Gastroesophageal sphincter (tissue), 4 donors: Measurements from ENCODE around the gene PALD1. TPM values are rescaled to one million over a fixed set of nuclear protein-coding genes. Genes with fewer than 3 reads are reported as not detected.

ENCODE experiments used
- ATAC-seq: fragments of 150-250 bp; one replicate; pipeline ENCODE4 v1.9.1; 2016; ENCODE audit warnings: mild to moderate bottlenecking, moderate library complexity
- H3K27ac ChIP-seq, 4 donors: fragments of 200-600 bp; sonication (generic) in 3 of 4; 1 replicate in 3 of 4; 2 replicates in 1 of 4; pipeline ENCODE4 v1.5.1; 2016 to 2019
- H3K27me3 ChIP-seq: fragments of 200-600 bp; sonication (generic); one replicate; pipeline ENCODE4 v1.5.1; 2019
- H3K36me3 ChIP-seq, 2 donors: fragments of 200-600 bp; sonication (generic); one replicate each; pipeline ENCODE4 v1.5.1; 2019; ENCODE audit warnings: control low read depth in 1 of 2
- H3K4me1 ChIP-seq, 3 donors: fragments of 200-600 bp; sonication (generic); 1 replicate in 2 of 3; 2 replicates in 1 of 3; pipeline ENCODE4 v1.5.1; 2016 to 2019; ENCODE audit warnings: control low read depth in 2 of 3
- H3K4me3 ChIP-seq, 2 donors: fragments of 200-600 bp; sonication (generic); one replicate each; pipeline ENCODE4 v1.5.1; 2019; ENCODE audit warnings: mild to moderate bottlenecking in 1 of 2, moderate library complexity in 1 of 2
- H3K9me3 ChIP-seq, 3 donors: fragments of 200-600 bp; sonication (generic); one replicate each; pipeline ENCODE4 v1.5.1; 2017 to 2019; ENCODE audit warnings: control low read depth in 2 of 3
- CTCF ChIP-seq, 4 experiments: fragments of 200-600 bp in 2 of 4; fragments of 450-650 bp in 2 of 4; sonication (generic) in 1 of 4; IDR thresholded peaks; one replicate each; pipeline ENCODE4 v1.5.1; 2017 to 2019; ENCODE audit warnings: antibody characterized with exemption in 4 of 4, mild to moderate bottlenecking in 2 of 4, moderate library complexity in 2 of 4
- EP300 ChIP-seq: sonication (generic); formaldehyde crosslinking; IDR thresholded peaks from one replicate; pipeline ENCODE4 v1.6.1; 2017; ENCODE audit warnings: antibody characterized with exemption, mild to moderate bottlenecking
- POLR2A ChIP-seq, 2 donors: fragments of 450-650 bp; IDR thresholded peaks; one replicate each; pipeline ENCODE4 v1.6.1; 2017; ENCODE audit warnings: antibody characterized with exemption in 2 of 2, mild to moderate bottlenecking in 2 of 2, moderate library complexity in 1 of 2
- POLR2AphosphoS5 ChIP-seq: sonication (generic); formaldehyde crosslinking; IDR thresholded peaks from one replicate; pipeline ENCODE4 v1.6.1; 2017; ENCODE audit warnings: antibody characterized with exemption
- WGBS, 2 donors: methylation state at CpG; one replicate each; pipeline ENCODE4 v1.1.5; 2018; ENCODE audit warnings: low coverage in 1 of 2; 5-methylcytosine and 5-hydroxymethylcytosine counted together
- total RNA-seq, 4 donors: library from RNA; depleted of rRNA; stranded (reverse); fragments of >200 nt; gene quantifications; one replicate each; pipeline ENCODE4 v1.1.0, GENCODE V29; 2016

The PALD1 gene
- total RNA-seq, 4 donors from 2014 or later, result 12.5 to 19.8 (median 14.7) TPM

DNA sequence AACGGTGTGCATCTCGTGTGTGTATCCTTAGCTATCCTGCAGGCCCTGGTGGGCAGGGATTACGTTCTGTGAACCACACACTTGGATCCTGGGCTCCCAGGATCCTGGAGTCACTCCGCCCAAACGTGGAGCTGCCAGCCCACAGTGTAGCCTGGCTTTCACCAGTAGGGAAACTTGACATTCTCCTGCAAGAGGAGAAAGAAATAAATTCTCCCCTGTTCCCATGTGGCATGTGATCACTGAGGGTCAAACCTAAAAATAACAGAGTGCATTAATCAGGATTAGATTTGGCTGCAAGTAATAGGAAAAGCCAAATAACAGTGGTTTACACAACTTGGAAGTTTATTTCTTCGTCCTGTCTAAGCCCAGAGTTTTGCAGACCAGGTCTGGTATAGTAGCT is 32.3 kb downstream of the PALD1 start:
- peak; percentile 30 for ATAC-seq
- Histone ChIP-seq H3K27me3 (no peaks in the 10 kb centered on the region), H3K36me3 (no peaks in the 10 kb centered on the region), H3K9me3 (no peaks in the 10 kb centered on the region), H3K27ac (peak overlapping the region in 3 of 4 donors; percentile 69 to 75 (median 71)), H3K4me1 (peaks cover 8 to 81% (median 46%) of the 10 kb centered on the region in 3 donors), H3K4me3 (no peak overlapping the region)
- WGBS, 2 donors, result 26 to 41% methylated on average over 6 of the region's 6 CpGs
- peak; percentile 92 for TF ChIP-seq POLR2AphosphoS5
- no peak for TF ChIP-seq POLR2A (IDR thresholded peaks at IDR 0.05)
- no peak for TF ChIP-seq EP300
- TF ChIP-seq CTCF (IDR thresholded peaks at IDR 0.05), result peak in 3 of 4 experiments; percentile 6 to 33 (median 20)

DNA sequence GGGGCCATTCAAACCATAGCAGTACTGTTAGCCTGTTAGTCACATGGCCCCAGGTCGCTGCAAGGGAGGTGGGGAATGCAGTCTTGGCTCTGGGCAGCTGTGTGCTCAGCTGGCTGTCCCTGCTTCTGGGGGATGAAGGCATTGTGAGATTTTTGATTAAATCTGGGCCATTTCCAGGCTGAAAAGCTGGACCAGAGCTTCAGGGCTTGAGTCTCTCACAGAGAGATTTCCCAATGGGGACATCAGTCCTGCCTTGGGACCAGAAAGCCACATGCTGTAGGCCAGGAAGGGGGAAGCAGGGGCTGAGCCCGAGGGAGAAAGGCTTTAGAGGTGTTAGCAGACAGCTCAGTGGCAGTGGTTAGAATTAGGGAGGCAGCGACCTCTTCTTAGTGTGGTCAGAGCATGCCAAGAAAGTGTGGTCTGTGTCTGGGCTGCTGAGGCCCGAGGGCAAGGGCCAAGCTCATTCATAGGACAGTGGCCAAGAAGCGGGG is 33.6 kb downstream of the PALD1 start:
- H3K36me3 ChIP-seq, result no peaks in the 10 kb centered on the region
- H3K27me3 ChIP-seq, result no peaks in the 10 kb centered on the region
- ATAC-seq, result no peak
- no peak overlapping the region for H3K4me3 ChIP-seq
- no peaks in the 10 kb centered on the region for H3K9me3 ChIP-seq
- H3K4me1 ChIP-seq, result peaks cover 8 to 77% (median 46%) of the 10 kb centered on the region in 3 donors
- 16 to 28% methylated on average over 4 to 5 of the region's 5 CpGs for WGBS, 2 donors
- peak overlapping the region in 3 of 4 donors; percentile 46 to 75 (median 47) for H3K27ac ChIP-seq
- TF ChIP-seq POLR2A (IDR thresholded peaks at IDR 0.05), result no peak
- no peak for TF ChIP-seq POLR2AphosphoS5
- TF ChIP-seq CTCF (IDR thresholded peaks at IDR 0.05), result no peak
- no peak for TF ChIP-seq EP300

DNA sequence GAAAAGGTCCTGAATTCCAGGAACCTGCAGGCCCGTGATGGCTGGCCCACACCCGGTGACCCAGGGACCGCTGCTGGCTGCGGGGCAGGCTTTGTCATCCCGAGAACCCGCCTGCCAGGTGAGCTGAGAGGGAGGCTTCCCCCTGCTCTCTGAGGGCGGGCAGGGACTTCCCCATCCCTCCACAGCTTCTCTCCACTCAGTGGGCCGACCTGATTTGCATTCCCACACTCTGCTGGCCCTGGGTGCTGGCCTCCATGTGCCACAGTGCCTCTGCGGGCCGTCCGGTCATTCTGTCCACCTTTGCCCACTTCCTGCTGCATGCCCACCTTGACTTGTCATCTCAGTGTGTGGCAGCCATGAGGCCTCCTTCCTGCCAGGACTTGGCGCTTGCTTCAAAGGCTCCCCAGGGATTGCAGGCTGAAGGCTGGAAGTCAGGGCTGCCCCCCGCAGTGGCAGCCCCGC is 35.3 kb downstream of the PALD1 start:
- 40 to 80% methylated on average over 1 to 7 of the region's 14 CpGs for WGBS, 2 donors
- Histone ChIP-seq H3K36me3 (no peaks in the 10 kb centered on the region), H3K27ac (no peak overlapping the region), H3K27me3 (no peaks in the 10 kb centered on the region), H3K4me3 (no peak overlapping the region), H3K4me1 (peaks cover 8 to 65% (median 37%) of the 10 kb centered on the region in 3 donors), H3K9me3 (no peaks in the 10 kb centered on the region)
- no peak for ATAC-seq
- TF ChIP-seq CTCF (IDR thresholded peaks at IDR 0.05) (no peak), EP300 (no peak), POLR2AphosphoS5 (no peak), POLR2A (IDR thresholded peaks at IDR 0.05) (no peak)

- no peaks in the 10 kb centered on the region for H3K9me3 ChIP-seq
- H3K27me3 ChIP-seq, result no peaks in the 10 kb centered on the region
- H3K4me1 ChIP-seq, result peaks cover under 1 to 58% (median 30%) of the 10 kb centered on the region in 3 donors
- TF ChIP-seq POLR2A (IDR thresholded peaks at IDR 0.05), result no peak
- no peak for TF ChIP-seq POLR2AphosphoS5
- no peak for TF ChIP-seq EP300
- no peak for ATAC-seq
- H3K4me3 ChIP-seq, result no peak overlapping the region
- H3K27ac ChIP-seq, result no peak overlapping the region
- no peaks in the 10 kb centered on the region for H3K36me3 ChIP-seq
- WGBS, 2 donors, result 65 to 71% methylated on average over 1 to 6 of the region's 8 CpGs
Observed at GRCh38 chr10:70514591-70514990, 36.0 kb downstream of the PALD1 start.

DNA sequence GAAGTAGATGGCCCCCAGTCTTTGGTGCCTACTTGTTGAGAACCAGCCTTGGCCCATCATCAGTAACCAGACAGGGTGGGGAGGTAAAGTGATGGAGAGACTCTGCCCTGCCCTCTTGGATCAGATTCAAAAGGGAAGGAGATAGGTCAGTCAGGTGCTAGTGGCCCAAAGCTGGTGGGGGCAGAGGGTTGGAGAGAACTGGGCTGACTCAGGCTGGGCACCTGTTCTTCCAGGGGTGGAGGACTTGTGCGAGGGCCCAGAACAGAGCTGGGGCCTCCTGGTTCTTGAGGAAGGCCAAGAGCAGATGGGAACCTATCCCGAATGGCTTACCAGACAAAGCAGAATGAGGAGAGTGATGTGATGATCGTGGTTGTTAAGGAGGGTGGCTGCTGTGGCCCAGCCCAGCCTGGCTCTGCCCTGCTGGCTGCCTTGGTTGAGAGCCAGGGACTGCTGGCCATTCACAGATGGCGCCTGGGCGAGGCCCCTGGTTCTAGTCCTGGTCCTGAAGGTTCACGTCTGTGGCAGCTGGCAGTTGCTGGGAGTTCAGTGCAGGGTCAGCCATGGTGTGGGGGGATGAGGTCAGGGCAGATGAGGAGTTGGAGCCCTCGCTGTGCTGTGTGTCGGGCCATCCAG is 36.6 kb downstream of the PALD1 start:
- Histone ChIP-seq H3K4me1 (peaks cover 0 to 52% (median 24%) of the 10 kb centered on the region in 3 donors), H3K9me3 (no peaks in the 10 kb centered on the region), H3K27ac (no peak overlapping the region), H3K27me3 (no peaks in the 10 kb centered on the region), H3K36me3 (no peaks in the 10 kb centered on the region), H3K4me3 (no peak overlapping the region)
- WGBS, 2 donors, result 75 to 95% methylated on average over 3 to 4 of the region's 8 CpGs
- ATAC-seq, result no peak
- TF ChIP-seq POLR2AphosphoS5, result no peak

GRCh38 chr10:70518695-70519094 is 40.1 kb downstream of the PALD1 start:
- 77 to 92% methylated on average over 3 of the region's 5 CpGs for WGBS, 2 donors
- H3K4me3 ChIP-seq, result no peak overlapping the region
- no peaks in the 10 kb centered on the region for H3K36me3 ChIP-seq
- TF ChIP-seq EP300, result no peak
- no peak for TF ChIP-seq CTCF (IDR thresholded peaks at IDR 0.05)
- no peak for TF ChIP-seq POLR2AphosphoS5
- TF ChIP-seq POLR2A (IDR thresholded peaks at IDR 0.05), result no peak
- H3K4me1 ChIP-seq, result peaks cover 0 to 35% (median 5%) of the 10 kb centered on the region in 3 donors
- no peaks in the 10 kb centered on the region for H3K9me3 ChIP-seq
- no peaks in the 10 kb centered on the region for H3K27me3 ChIP-seq
- ATAC-seq, result no peak
- no peak overlapping the region for H3K27ac ChIP-seq
